Right lobe of liver (tissue), 6 donors: ENCODE results near the gene ARRDC1. TPM values are rescaled to one million over a fixed set of nuclear protein-coding genes. Genes with fewer than 3 reads are reported as not detected.

Source experiments
- ATAC-seq, 4 donors: fragments of 200-7000 bp; cut with Tn5 transposase; one replicate each; pipeline ENCODE4 v1.9.1; 2020; ENCODE audit warnings: mild to moderate bottlenecking in 4 of 4, moderate library complexity in 4 of 4
- DNase-seq, 3 donors: peaks; one replicate each; pipeline ENCODE4 v3.0.0-alpha.2; 2020
- H3K27ac ChIP-seq, 3 donors: fragments of 200-600 bp; one replicate each; pipeline ENCODE4 v1.8.0; 2022
- H3K27me3 ChIP-seq, 2 donors: fragments of 200-600 bp; one replicate each; pipeline ENCODE4 v1.8.0; 2022
- H3K36me3 ChIP-seq, 4 donors: fragments of 200-600 bp; sonication (generic) in 1 of 4; one replicate each; pipeline versions ENCODE4 v1.5.1 to v1.8.0; 2017 to 2022; ENCODE audit warnings: control low read depth in 1 of 4
- H3K4me1 ChIP-seq, 4 donors: fragments of 200-600 bp; sonication (generic) in 1 of 4; one replicate each; pipeline versions ENCODE4 v1.5.1 to v1.8.0; 2017 to 2022; ENCODE audit warnings: control low read depth in 1 of 4
- H3K4me3 ChIP-seq, 3 donors: fragments of 200-600 bp; one replicate each; pipeline ENCODE4 v1.8.0; 2022
- H3K9me3 ChIP-seq, 4 donors: fragments of 200-600 bp; sonication (generic) in 1 of 4; one replicate each; pipeline versions ENCODE4 v1.5.1 to v1.8.0; 2017 to 2022; ENCODE audit warnings: control low read depth in 1 of 4
- POLR2A ChIP-seq: fragments of 450-650 bp; IDR thresholded peaks from one replicate; pipeline ENCODE4 v1.6.1; 2017; ENCODE audit warnings: antibody characterized with exemption, mild to moderate bottlenecking
- WGBS: methylation state at CpG from one replicate; pipeline ENCODE4 v1.1.6; 2018; ENCODE audit warnings: low coverage, low lambda C conversion rate; ENCODE audit not compliant: insufficient coverage; ENCODE audit errors: missing lambda C conversion rate; 5-methylcytosine and 5-hydroxymethylcytosine counted together
- intact Hi-C, 2 donors: fragments of 100-400 bp; cut with DNase I; formaldehyde crosslinking; loops; one replicate each; pipeline versions ENCODE4 v1.11.2 to v1.14.1; 2022
- total RNA-seq, 6 experiments: library from RNA; depleted of rRNA in 2 of 6; stranded (reverse); fragments of >200 nt in 2 of 6; fragmentation: NEBNext Ultra II Directional in 3 of 6; extraction: Animal tissue kit (Norgen Biotek cat#: 25700) in 3 of 6; gene quantifications; one replicate each; pipeline versions ENCODE4 v1.1.0 to v1.2.4, GENCODE V29; 2016 to 2023
- TF ChIP-seq, protein P1 (sequence below), 4 donors: fragments of 200-600 bp in 3 of 4; fragments of 450-650 bp in 1 of 4; IDR thresholded peaks; one replicate each; pipeline versions ENCODE4 v1.5.1 to v1.8.0; 2016 to 2022; ENCODE audit warnings: antibody characterized with exemption in 4 of 4, mild to moderate bottlenecking in 2 of 4
- donor health status: DM: no; HTN: yes; CAD: no.
- donor health status: DM: no; HTN: no; CAD: no.
- donor health status: DM: no; HTN: no; CAD: no.
- donor health status: DM: no; HTN: yes; CAD: no.
- donor health status: DM: no; HTN: yes; CAD: no.

The ARRDC1 gene
- total RNA-seq, 6 experiments from 2014 or later = 19.1 to 45.0 (median 25.2) TPM

DNA sequence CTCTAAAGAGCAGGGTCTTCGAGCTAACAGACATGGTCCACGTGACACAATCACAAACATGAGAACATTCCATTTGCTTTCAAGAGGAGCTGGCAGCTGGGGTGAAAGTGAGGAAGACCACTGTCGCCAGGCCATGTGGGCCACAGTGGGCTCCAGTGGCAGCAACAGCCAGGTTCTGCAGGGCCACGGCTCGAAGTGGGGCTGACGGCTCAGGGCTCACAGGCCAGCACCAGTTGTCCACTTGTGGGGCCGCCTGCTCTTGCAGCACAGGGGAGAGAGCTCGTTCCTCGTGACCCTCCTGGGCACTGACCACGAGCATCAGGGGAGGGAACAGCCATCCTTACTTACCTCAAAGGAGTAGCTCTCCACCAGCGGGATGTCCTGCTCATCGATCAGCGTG is 17.2 kb upstream of the ARRDC1 start:
- H3K36me3 ChIP-seq = peaks cover 0 to 14% (median 0%) of the 10 kb centered on the region in 4 donors
- intact Hi-C loops = no loop called here
- TF ChIP-seq, protein P1, sequence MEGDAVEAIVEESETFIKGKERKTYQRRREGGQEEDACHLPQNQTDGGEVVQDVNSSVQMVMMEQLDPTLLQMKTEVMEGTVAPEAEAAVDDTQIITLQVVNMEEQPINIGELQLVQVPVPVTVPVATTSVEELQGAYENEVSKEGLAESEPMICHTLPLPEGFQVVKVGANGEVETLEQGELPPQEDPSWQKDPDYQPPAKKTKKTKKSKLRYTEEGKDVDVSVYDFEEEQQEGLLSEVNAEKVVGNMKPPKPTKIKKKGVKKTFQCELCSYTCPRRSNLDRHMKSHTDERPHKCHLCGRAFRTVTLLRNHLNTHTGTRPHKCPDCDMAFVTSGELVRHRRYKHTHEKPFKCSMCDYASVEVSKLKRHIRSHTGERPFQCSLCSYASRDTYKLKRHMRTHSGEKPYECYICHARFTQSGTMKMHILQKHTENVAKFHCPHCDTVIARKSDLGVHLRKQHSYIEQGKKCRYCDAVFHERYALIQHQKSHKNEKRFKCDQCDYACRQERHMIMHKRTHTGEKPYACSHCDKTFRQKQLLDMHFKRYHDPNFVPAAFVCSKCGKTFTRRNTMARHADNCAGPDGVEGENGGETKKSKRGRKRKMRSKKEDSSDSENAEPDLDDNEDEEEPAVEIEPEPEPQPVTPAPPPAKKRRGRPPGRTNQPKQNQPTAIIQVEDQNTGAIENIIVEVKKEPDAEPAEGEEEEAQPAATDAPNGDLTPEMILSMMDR (IDR thresholded peaks at IDR 0.05) = no peak
- TF ChIP-seq POLR2A = no peak
- peaks cover 0 to 17% (median 6%) of the 10 kb centered on the region in 4 donors for H3K4me1 ChIP-seq
- no peaks in the 10 kb centered on the region for H3K27me3 ChIP-seq
- no CpG with 5 or more reads among the region's 13 CpGs for WGBS
- H3K9me3 ChIP-seq = no peaks in the 10 kb centered on the region
- DNase-seq (no peak), ATAC-seq (no peak)
- no peak overlapping the region for H3K27ac ChIP-seq
- no peak overlapping the region for H3K4me3 ChIP-seq

DNA sequence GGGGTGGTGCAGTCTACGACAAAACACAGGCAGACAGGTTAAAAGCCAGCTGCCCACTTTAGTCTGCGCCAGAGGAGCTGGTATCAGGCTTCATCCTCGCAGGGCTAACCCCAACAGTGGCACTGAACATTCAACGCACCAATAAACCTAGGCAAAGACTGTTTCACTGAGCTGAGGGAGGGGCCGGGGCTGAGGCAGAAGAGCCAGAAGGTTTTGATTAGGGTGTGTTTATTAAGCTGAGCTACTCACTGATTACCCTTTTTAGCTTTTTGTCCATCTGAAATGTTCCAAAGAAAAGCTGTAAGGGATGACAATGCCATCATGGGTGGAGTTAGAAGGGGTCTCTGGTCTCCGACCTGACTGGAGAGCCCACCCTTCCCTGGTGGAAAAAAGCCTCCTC is 16.6 kb upstream of the ARRDC1 start:
- Histone ChIP-seq H3K4me1 (peaks cover 0 to 17% (median 6%) of the 10 kb centered on the region in 4 donors), H3K27ac (no peak overlapping the region), H3K36me3 (peaks cover 0 to 14% (median 0%) of the 10 kb centered on the region in 4 donors), H3K4me3 (no peak overlapping the region), H3K27me3 (no peaks in the 10 kb centered on the region), H3K9me3 (no peaks in the 10 kb centered on the region)
- no peak for ATAC-seq
- DNase-seq = no peak
- TF ChIP-seq POLR2A = no peak
- TF ChIP-seq, protein P1 (IDR thresholded peaks at IDR 0.05) = no peak
- intact Hi-C loops = no loop called here
- 100% methylated on average over 2 of the region's 6 CpGs for WGBS

DNA sequence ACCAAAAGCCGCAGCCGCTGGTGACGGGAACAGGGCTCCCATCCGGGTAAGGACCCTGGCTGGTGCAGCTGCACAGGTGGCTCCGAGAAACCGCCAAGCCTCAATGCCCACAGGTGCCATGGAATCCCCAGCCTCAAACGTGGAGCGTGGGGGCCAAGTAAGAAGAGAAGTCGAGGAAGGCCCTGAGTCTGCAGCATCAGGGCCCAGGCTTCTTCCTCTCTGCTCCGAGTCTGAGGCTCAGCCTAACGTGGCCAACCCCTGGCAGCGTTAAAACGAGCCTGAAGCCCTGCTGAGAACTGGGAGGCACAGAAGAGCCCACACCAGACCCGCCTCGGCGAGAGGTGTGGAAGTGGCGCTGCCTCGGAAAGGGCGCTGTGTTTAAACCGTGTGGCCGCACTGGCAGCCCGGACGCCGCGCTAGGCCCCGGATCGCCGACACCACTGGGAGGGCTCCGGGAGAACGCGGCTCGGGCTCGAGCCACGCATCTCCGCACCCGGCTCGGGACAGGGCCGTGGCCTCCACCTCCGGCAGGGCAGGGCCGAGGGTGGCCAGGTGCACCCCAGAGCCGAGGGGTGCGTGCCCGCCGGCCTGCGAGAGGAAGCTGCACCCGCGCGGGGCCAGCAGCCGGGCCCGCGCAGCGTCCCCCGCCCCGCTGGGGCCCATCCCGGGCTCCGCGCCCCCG is 15.9 kb upstream of the ARRDC1 start:
- H3K27ac ChIP-seq = no peak overlapping the region
- H3K36me3 ChIP-seq = peaks cover 0 to 14% (median 0%) of the 10 kb centered on the region in 4 donors
- ATAC-seq (peak in 1 of 4 donors; percentile 3), DNase-seq (no peak)
- H3K4me1 ChIP-seq = peaks cover 0 to 17% (median 6%) of the 10 kb centered on the region in 4 donors
- 58% methylated on average over 8 of the region's 58 CpGs for WGBS
- H3K4me3 ChIP-seq = peak overlapping the region; percentile 55 to 85 (median 60)
- intact Hi-C loops = no loop called here
- no peaks in the 10 kb centered on the region for H3K27me3 ChIP-seq
- H3K9me3 ChIP-seq = no peaks in the 10 kb centered on the region
- TF ChIP-seq, protein P1 (IDR thresholded peaks at IDR 0.05) = no peak
- TF ChIP-seq POLR2A = no peak

DNA sequence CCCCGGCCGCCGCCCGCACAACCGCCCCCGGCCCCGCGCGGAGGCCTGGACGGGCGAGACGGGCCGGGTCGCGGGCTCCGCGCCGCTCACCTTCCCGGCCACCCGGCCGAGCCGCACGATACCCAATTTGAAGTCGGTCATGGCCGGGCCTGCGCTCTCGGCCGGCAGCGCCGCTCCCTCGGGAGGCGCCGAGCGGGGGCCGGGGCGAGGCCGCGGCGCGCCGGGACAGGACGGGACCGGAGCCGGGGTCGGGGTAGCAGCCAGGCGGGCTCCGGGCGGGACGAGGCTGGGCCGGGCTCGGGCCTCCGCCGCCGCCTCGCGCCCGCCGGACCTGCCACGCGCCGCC is 15.4 kb upstream of the ARRDC1 start:
- Histone ChIP-seq H3K36me3 (peaks cover 0 to 14% (median 0%) of the 10 kb centered on the region in 4 donors), H3K27ac (no peak overlapping the region), H3K4me3 (peak overlapping the region; percentile 55 to 85 (median 60)), H3K27me3 (no peaks in the 10 kb centered on the region), H3K4me1 (peaks cover 0 to 17% (median 6%) of the 10 kb centered on the region in 4 donors), H3K9me3 (no peaks in the 10 kb centered on the region)
- ATAC-seq = no peak
- no peak for TF ChIP-seq POLR2A
- TF ChIP-seq, protein P1 (IDR thresholded peaks at IDR 0.05) = no peak
- intact Hi-C loops = no loop called here
- DNase-seq = no peak
- no CpG with 5 or more reads among the region's 61 CpGs for WGBS
